OCI-LY7 (cell line): ENCODE results near the gene PMF1. TPM values are rescaled to one million over a fixed set of nuclear protein-coding genes. Genes with fewer than 3 reads are reported as not detected.

Source experiments
- BruUV-seq: library from RNA; stranded (reverse); fragments of 400-500 nt; replicated peaks from 2 replicates; lab custom pipeline; 2021; lab: Mats Ljungman, UMichigan
- CTCF ChIA-PET: fragments of 300-600 bp; sonication (Branson Sonifier 250); formaldehyde crosslinking; loops from one replicate; lab custom pipeline; 2022; ENCODE audit warnings: antibody characterized with exemption; ENCODE audit not compliant: unreplicated experiment; lab: Charles Lee
- POLR2A ChIA-PET: fragments of 300-600 bp; sonication (Branson Sonifier 250); formaldehyde crosslinking; loops from one replicate; lab custom pipeline; 2022; ENCODE audit warnings: antibody characterized with exemption; lab: Charles Lee
- DNase-seq: peaks from one replicate; pipeline ENCODE4 v3.0.0-alpha.2; 2015; ENCODE audit warnings: low spot score
- H2AFZ ChIP-seq: fragments of 200-600 bp; sonication (generic), shearing (Covaris generic); 2 replicates; pipeline ENCODE4 v1.6.1; 2014; ENCODE audit warnings: mild to moderate bottlenecking, antibody characterized with exemption, low read length, moderate library complexity
- H3K27ac ChIP-seq: fragments of 200-600 bp; sonication (generic); 2 replicates; pipeline ENCODE4 v1.5.1; 2014; ENCODE audit warnings: mixed run types, low read depth, mild to moderate bottlenecking, moderate library complexity, low read length, inconsistent platforms; ENCODE audit not compliant: poor library complexity, severe bottlenecking
- H3K36me3 ChIP-seq: fragments of 200-600 bp; sonication (generic); 2 replicates; pipeline ENCODE4 v1.6.1; 2014; ENCODE audit warnings: mild to moderate bottlenecking, antibody characterized with exemption, low read length, moderate library complexity, mixed read lengths; ENCODE audit not compliant: insufficient read depth
- H3K4me1 ChIP-seq: fragments of 200-600 bp; sonication (generic); 2 replicates; pipeline ENCODE4 v1.5.1; 2014; ENCODE audit warnings: mild to moderate bottlenecking, low read length; ENCODE audit not compliant: insufficient read depth, poor library complexity, severe bottlenecking
- H3K4me2 ChIP-seq: fragments of 200-600 bp; sonication (generic); 2 replicates; pipeline ENCODE4 v1.6.1; 2014; ENCODE audit warnings: mild to moderate bottlenecking, low read length
- H3K4me3 ChIP-seq: fragments of 200-600 bp; sonication (generic); 2 replicates; pipeline ENCODE4 v1.5.1; 2014; ENCODE audit warnings: mild to moderate bottlenecking, low read depth, low read length; ENCODE audit not compliant: poor library complexity, severe bottlenecking
- H3K79me2 ChIP-seq: fragments of 200-600 bp; sonication (generic); 2 replicates; pipeline ENCODE4 v1.6.1; 2016; ENCODE audit warnings: low read depth, mild to moderate bottlenecking, low read length, moderate library complexity, mixed read lengths; ENCODE audit not compliant: insufficient read depth
- H3K9me2 ChIP-seq: fragments of 200-600 bp; sonication (generic); 2 replicates; pipeline ENCODE4 v1.6.1; 2016; ENCODE audit warnings: mild to moderate bottlenecking, low read length, mixed read lengths; ENCODE audit not compliant: insufficient read depth
- H3K9me3 ChIP-seq: fragments of 200-600 bp; sonication (generic); 2 replicates; pipeline ENCODE4 v1.6.1; 2014; ENCODE audit warnings: mild to moderate bottlenecking, mixed run types, low read length, mixed read lengths
- H4K20me1 ChIP-seq: fragments of 200-600 bp; sonication (generic); 2 replicates; pipeline ENCODE4 v1.6.1; 2014; ENCODE audit warnings: mild to moderate bottlenecking, antibody characterized with exemption, low read length, moderate library complexity, mixed read lengths; ENCODE audit not compliant: insufficient read depth
- CTCF ChIP-seq: fragments of 200-600 bp; sonication (generic); conservative IDR thresholded peaks from 2 replicates; pipeline ENCODE4 v1.5.1; 2014; ENCODE audit warnings: mild to moderate bottlenecking, antibody characterized with exemption, low read length, moderate library complexity, mixed read lengths
- EZH2phosphoT487 ChIP-seq: fragments of 200-600 bp; sonication (generic); IDR thresholded peaks from 2 replicates; pipeline ENCODE4 v1.6.1; 2018; ENCODE audit warnings: low read depth, borderline replicate concordance, mild to moderate bottlenecking, mixed run types, antibody characterized with exemption, low read length, moderate library complexity, mixed read lengths
- intact Hi-C: fragments of 100-400 bp; cut with micrococcal nuclease; formaldehyde crosslinking; loops from one replicate; pipeline ENCODE4 v1.10.0; 2022; ENCODE audit not compliant: unreplicated experiment
- total RNA-seq, 2 experiments: library from RNA; depleted of rRNA in 1 of 2; stranded (reverse); fragments of >200 nt in 1 of 2; shearing (Covaris generic) in 1 of 2; gene quantifications; 2 replicates each; pipeline ENCODE4 v1.2.3, GENCODE V29; 2014 to 2022

PMF1 gene
- total RNA-seq, 2 experiments from 2014 or later: 67.5 to 82.5 TPM

- Histone ChIP-seq H3K4me1 (peaks cover 24% of the 10 kb centered on the region), H4K20me1 (peaks cover 7% of the 10 kb centered on the region), H3K27ac (peak overlapping the region; percentile 20), H3K36me3 (peaks cover 20% of the 10 kb centered on the region), H3K4me3 (peak overlapping the region; percentile 80), H3K4me2 (peak overlapping the region; percentile 90), H3K9me2 (no peaks in the 10 kb centered on the region), H3K79me2 (peaks cover 37% of the 10 kb centered on the region), H2AFZ (no peak overlapping the region), H3K9me3 (peaks cover under 1% of the 10 kb centered on the region; the same call in 1 of the 2 replicates)
- DNase-seq: no peak
- CTCF ChIA-PET: interaction anchor here (1.5 kb wide), 1 partner anchor 18 kb away, joined by 4 read pairs; the partner anchor contains the start of gene PMF1
- POLR2A ChIA-PET: interaction anchor here (0.6 to 2.2 kb wide), 7 partner anchors 16 to 46 kb away, joined by 3 to 12 read pairs (median 4); partner anchors contain the start of gene PMF1
- TSS peak; percentile 50 for BruUV-seq
- intact Hi-C loops: no loop called here
- TF ChIP-seq CTCF (no peak), EZH2phosphoT487 (no peak)
Measured at GRCh38 chr1:156194300-156194652, 18.5 kb upstream of the PMF1 start.

- CTCF ChIA-PET: no interaction called here
- Histone ChIP-seq H3K4me1 (peaks cover 24% of the 10 kb centered on the region), H3K9me2 (no peaks in the 10 kb centered on the region), H3K4me3 (no peak overlapping the region), H3K9me3 (no peaks in the 10 kb centered on the region), H3K4me2 (peak overlapping the region; percentile 90; the same call in 1 of the 2 replicates), H3K36me3 (peaks cover 36% of the 10 kb centered on the region), H3K27ac (no peak overlapping the region), H4K20me1 (peaks cover 7% of the 10 kb centered on the region), H2AFZ (no peak overlapping the region), H3K79me2 (peaks cover 37% of the 10 kb centered on the region)
- DNase-seq: no peak
- POLR2A ChIA-PET: no interaction called here
- no TSS peak for BruUV-seq
- intact Hi-C loops: no loop called here
- TF ChIP-seq CTCF (no peak), EZH2phosphoT487 (no peak)
Measured at GRCh38 chr1:156195853-156196252, 17.0 kb upstream of the PMF1 start.

GRCh38 chr1:156196445-156196844, 16.4 kb upstream of the PMF1 start:
- no peak overlapping the region for H2AFZ ChIP-seq
- ChIA-PET POLR2A (no interaction called here), CTCF (no interaction called here)
- no TSS peak for BruUV-seq
- no peak overlapping the region for H3K4me3 ChIP-seq
- H3K27ac ChIP-seq: no peak overlapping the region
- intact Hi-C loops: no loop called here
- H3K79me2 ChIP-seq: peaks cover 37% of the 10 kb centered on the region
- peaks cover 24% of the 10 kb centered on the region for H3K4me1 ChIP-seq
- peaks cover 41% of the 10 kb centered on the region for H3K36me3 ChIP-seq
- H4K20me1 ChIP-seq: peaks cover 7% of the 10 kb centered on the region
- H3K9me3 ChIP-seq: no peaks in the 10 kb centered on the region
- H3K4me2 ChIP-seq: no peak overlapping the region
- no peaks in the 10 kb centered on the region for H3K9me2 ChIP-seq
- TF ChIP-seq EZH2phosphoT487 (no peak), CTCF (no peak)
- no peak for DNase-seq
